ACC112 (cell line): Measurements from ENCODE around the gene NTM.
"Not testable (repeated sequence)": the region's sequence is repeated elsewhere in the genome, so short reads cannot be mapped to it uniquely, and the experiment has no call there.

Source experiments
- H2AFZ ChIP-seq: fragments of 200-600 bp; sonication (generic); one replicate; pipeline ENCODE4 v1.6.0; 2017; ENCODE audit warnings: antibody characterized with exemption, low read length; ENCODE audit not compliant: unreplicated experiment
- H3K27ac ChIP-seq: fragments of 200-600 bp; sonication (generic); 2 replicates; pipeline ENCODE4 v1.5.1; 2014; ENCODE audit warnings: low read depth, mild to moderate bottlenecking, antibody characterized with exemption, low read length, moderate library complexity
- H3K27me3 ChIP-seq: fragments of 200-600 bp; sonication (generic); 2 replicates; pipeline ENCODE4 v1.6.1; 2014; ENCODE audit warnings: mild to moderate bottlenecking, antibody characterized with exemption, low read length, moderate library complexity, mixed read lengths; ENCODE audit not compliant: insufficient read depth
- H3K36me3 ChIP-seq: fragments of 200-600 bp; sonication (generic); 2 replicates; pipeline ENCODE4 v1.6.1; 2016; ENCODE audit warnings: mild to moderate bottlenecking, antibody characterized with exemption, low read length, moderate library complexity, mixed read lengths; ENCODE audit not compliant: insufficient read depth
- H3K4me1 ChIP-seq: fragments of 200-600 bp; sonication (generic); one replicate; pipeline ENCODE4 v1.6.1; 2016; ENCODE audit warnings: low read length, mixed read lengths; ENCODE audit not compliant: insufficient read depth, unreplicated experiment, control insufficient read depth
- H3K4me3 ChIP-seq: fragments of 200-600 bp; sonication (generic); 2 replicates; pipeline ENCODE4 v1.5.1; 2014; ENCODE audit warnings: mild to moderate bottlenecking, low read depth, low read length
- H3K79me2 ChIP-seq: fragments of 200-600 bp; sonication (generic); one replicate; pipeline ENCODE4 v1.6.0; 2016; ENCODE audit warnings: low read length; ENCODE audit not compliant: control insufficient read depth, unreplicated experiment, insufficient read depth

Gene NTM

GRCh38 chr11:131422029-131422428 is 51.6 kb downstream of the NTM start:
- H3K4me3 ChIP-seq, result no peak overlapping the region
- no peaks in the 10 kb centered on the region for H3K27me3 ChIP-seq
- H2AFZ ChIP-seq, result no peak overlapping the region
- H3K79me2 ChIP-seq, result no peaks in the 10 kb centered on the region
- H3K4me1 ChIP-seq, result no peaks in the 10 kb centered on the region
- no peaks in the 10 kb centered on the region for H3K36me3 ChIP-seq
- no peak overlapping the region for H3K27ac ChIP-seq

GRCh38 chr11:131422496-131422895 is 52.1 kb downstream of the NTM start:
- H3K79me2 ChIP-seq, result no peaks in the 10 kb centered on the region
- H3K4me3 ChIP-seq, result no peak overlapping the region
- no peaks in the 10 kb centered on the region for H3K4me1 ChIP-seq
- H3K27ac ChIP-seq, result no peak overlapping the region
- H2AFZ ChIP-seq, result no peak overlapping the region
- no peaks in the 10 kb centered on the region for H3K36me3 ChIP-seq
- no peaks in the 10 kb centered on the region for H3K27me3 ChIP-seq

GRCh38 chr11:131423688-131424087 is 53.3 kb downstream of the NTM start:
- Histone ChIP-seq H3K27ac (no peak overlapping the region), H3K4me1 (no peaks in the 10 kb centered on the region), H2AFZ (no peak overlapping the region), H3K36me3 (no peaks in the 10 kb centered on the region), H3K79me2 (no peaks in the 10 kb centered on the region), H3K4me3 (no peak overlapping the region), H3K27me3 (no peaks in the 10 kb centered on the region)

GRCh38 chr11:131424257-131424876 is 54.0 kb downstream of the NTM start:
- not testable (repeated sequence) for H3K79me2 ChIP-seq

GRCh38 chr11:131425285-131425684 is 54.9 kb downstream of the NTM start:
- H3K36me3 ChIP-seq, result no peaks in the 10 kb centered on the region
- no peak overlapping the region for H3K4me3 ChIP-seq
- no peak overlapping the region for H2AFZ ChIP-seq
- H3K79me2 ChIP-seq, result no peaks in the 10 kb centered on the region
- H3K4me1 ChIP-seq, result no peaks in the 10 kb centered on the region
- H3K27me3 ChIP-seq, result no peaks in the 10 kb centered on the region
- no peak overlapping the region for H3K27ac ChIP-seq

More at GRCh38 chr11:131424257-131424876, 54.0 kb downstream of the NTM start:
- H3K27me3 ChIP-seq, H3K4me3 ChIP-seq, H2AFZ ChIP-seq, H3K27ac ChIP-seq, H3K36me3 ChIP-seq, H3K4me1 ChIP-seq: not testable (repeated sequence)

GRCh38 chr11:131428853-131429252 is 58.4 kb downstream of the NTM start:
- H3K4me1 ChIP-seq, result no peaks in the 10 kb centered on the region
- no peaks in the 10 kb centered on the region for H3K27me3 ChIP-seq
- no peaks in the 10 kb centered on the region for H3K36me3 ChIP-seq
- H3K27ac ChIP-seq, result no peak overlapping the region
- H2AFZ ChIP-seq, result no peak overlapping the region
- no peak overlapping the region for H3K4me3 ChIP-seq
- H3K79me2 ChIP-seq, result no peaks in the 10 kb centered on the region

GRCh38 chr11:131430473-131431208 is 60.2 kb downstream of the NTM start:
- no peak overlapping the region for H2AFZ ChIP-seq
- H3K4me3 ChIP-seq, result no peak overlapping the region
- H3K36me3 ChIP-seq, result no peaks in the 10 kb centered on the region
- no peaks in the 10 kb centered on the region for H3K79me2 ChIP-seq
- no peaks in the 10 kb centered on the region for H3K4me1 ChIP-seq
- H3K27me3 ChIP-seq, result no peaks in the 10 kb centered on the region
- H3K27ac ChIP-seq, result no peak overlapping the region

- no peaks in the 10 kb centered on the region for H3K79me2 ChIP-seq
- no peaks in the 10 kb centered on the region for H3K4me1 ChIP-seq
- H3K36me3 ChIP-seq, result no peaks in the 10 kb centered on the region
- H2AFZ ChIP-seq, result no peak overlapping the region
- H3K27me3 ChIP-seq, result no peaks in the 10 kb centered on the region
- H3K4me3 ChIP-seq, result no peak overlapping the region
- no peak overlapping the region for H3K27ac ChIP-seq
These were observed 70.8 kb downstream of the NTM start for GRCh38 chr11:131441051-131441810.

- no peaks in the 10 kb centered on the region for H3K79me2 ChIP-seq
- no peaks in the 10 kb centered on the region for H3K4me1 ChIP-seq
- no peak overlapping the region for H3K4me3 ChIP-seq
These were observed 76.3 kb downstream of the NTM start for GRCh38 chr11:131446590-131447275.

GRCh38 chr11:131447277-131447815 is 76.9 kb downstream of the NTM start:
- H3K79me2 ChIP-seq, result no peaks in the 10 kb centered on the region
- H3K27ac ChIP-seq, result no peak overlapping the region
- H3K4me1 ChIP-seq, result no peaks in the 10 kb centered on the region
- no peak overlapping the region for H2AFZ ChIP-seq
- H3K4me3 ChIP-seq, result no peak overlapping the region
- no peaks in the 10 kb centered on the region for H3K27me3 ChIP-seq
- H3K36me3 ChIP-seq, result no peaks in the 10 kb centered on the region

More at GRCh38 chr11:131446590-131447275, 76.3 kb downstream of the NTM start:
- no peaks in the 10 kb centered on the region for H3K27me3 ChIP-seq
- no peak overlapping the region for H3K27ac ChIP-seq
- H3K36me3 ChIP-seq, result no peaks in the 10 kb centered on the region
- H2AFZ ChIP-seq, result no peak overlapping the region
